Keratinocyte (primary cell): ENCODE results near the gene FAM53A.

Experiments
- CTCF ChIP-seq, 3 experiments: IDR thresholded peaks in 1 of 3; conservative IDR thresholded peaks in 1 of 3; optimal IDR thresholded peaks in 1 of 3; 2 replicates in 2 of 3; 3 replicates in 1 of 3; pipeline versions ENCODE3 to v1.5.1; 2011; ENCODE audit warnings: low read length in 3 of 3, mild to moderate bottlenecking in 3 of 3, moderate library complexity in 2 of 3, control low read depth in 1 of 3, inconsistent platforms in 1 of 3; ENCODE audit not compliant: insufficient read depth in 2 of 3; ENCODE audit errors: extremely low read depth in 1 of 3
- EZH2 ChIP-seq: IDR thresholded peaks from one replicate; pipeline ENCODE4 v1.6.1; 2012; ENCODE audit warnings: inconsistent platforms, mild to moderate bottlenecking, low read length, moderate library complexity

GRCh38 chr4:1675136-1675801, 8.8 kb downstream of the FAM53A start:
- TF ChIP-seq CTCF (optimal IDR thresholded peaks at IDR 0.05 in 1 of 3, IDR thresholded peaks at IDR 0.05 in 1 of 3, conservative IDR thresholded peaks at IDR 0.05 in 1 of 3; ENCODE audit: extremely low read depth in 1 of 3, insufficient read depth in 2 of 3, low read length in 3 of 3): no peak
- TF ChIP-seq EZH2: no peak
